Vagina (tissue), 2 donors: ENCODE results near the gene ST8SIA6.

Source experiments
- POLR2A ChIP-seq, 2 donors: fragments of 450-650 bp; IDR thresholded peaks; one replicate each; pipeline ENCODE4 v1.6.1; 2017; ENCODE audit warnings: antibody characterized with exemption in 2 of 2, mild to moderate bottlenecking in 2 of 2, moderate library complexity in 2 of 2
- TF ChIP-seq, protein P1 (sequence below), 3 experiments: fragments of 450-650 bp in 2 of 3; fragments of 200-600 bp in 1 of 3; sonication (generic) in 1 of 3; IDR thresholded peaks; one replicate each; pipeline ENCODE4 v1.5.1; 2017 to 2019; ENCODE audit warnings: antibody characterized with exemption in 3 of 3, mild to moderate bottlenecking in 2 of 3, moderate library complexity in 2 of 3

DNA sequence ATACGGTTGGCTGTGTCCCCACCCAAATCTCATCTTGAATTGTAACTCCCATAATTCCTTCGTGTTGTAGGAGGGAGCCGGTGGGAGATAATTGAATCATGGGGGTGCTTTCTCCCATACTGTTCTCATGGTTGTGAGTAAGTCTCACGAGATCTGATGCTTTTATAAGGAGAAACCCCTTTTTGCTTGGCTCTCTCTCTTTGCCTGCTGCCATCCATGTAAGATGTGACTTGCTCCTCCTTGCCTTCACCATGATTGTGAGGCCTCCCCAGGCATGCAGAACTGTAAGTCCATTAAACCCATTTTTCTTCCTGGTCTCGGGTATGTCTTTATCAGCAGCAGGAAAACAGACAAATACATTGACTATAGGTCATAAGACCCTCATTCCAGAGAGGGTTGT is 15.9 kb upstream of the ST8SIA6 start:
- TF ChIP-seq, protein P1, sequence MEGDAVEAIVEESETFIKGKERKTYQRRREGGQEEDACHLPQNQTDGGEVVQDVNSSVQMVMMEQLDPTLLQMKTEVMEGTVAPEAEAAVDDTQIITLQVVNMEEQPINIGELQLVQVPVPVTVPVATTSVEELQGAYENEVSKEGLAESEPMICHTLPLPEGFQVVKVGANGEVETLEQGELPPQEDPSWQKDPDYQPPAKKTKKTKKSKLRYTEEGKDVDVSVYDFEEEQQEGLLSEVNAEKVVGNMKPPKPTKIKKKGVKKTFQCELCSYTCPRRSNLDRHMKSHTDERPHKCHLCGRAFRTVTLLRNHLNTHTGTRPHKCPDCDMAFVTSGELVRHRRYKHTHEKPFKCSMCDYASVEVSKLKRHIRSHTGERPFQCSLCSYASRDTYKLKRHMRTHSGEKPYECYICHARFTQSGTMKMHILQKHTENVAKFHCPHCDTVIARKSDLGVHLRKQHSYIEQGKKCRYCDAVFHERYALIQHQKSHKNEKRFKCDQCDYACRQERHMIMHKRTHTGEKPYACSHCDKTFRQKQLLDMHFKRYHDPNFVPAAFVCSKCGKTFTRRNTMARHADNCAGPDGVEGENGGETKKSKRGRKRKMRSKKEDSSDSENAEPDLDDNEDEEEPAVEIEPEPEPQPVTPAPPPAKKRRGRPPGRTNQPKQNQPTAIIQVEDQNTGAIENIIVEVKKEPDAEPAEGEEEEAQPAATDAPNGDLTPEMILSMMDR (IDR thresholded peaks at IDR 0.05): no peak
- no peak for TF ChIP-seq POLR2A (IDR thresholded peaks at IDR 0.05)
